GM21390 (cell line): ENCODE data around the gene KIF3B.

Experiments
- ATAC-seq: cut with Tn5 transposase; IDR thresholded peaks from one replicate; pipeline ENCODE4 v1.9.1; 2021; ENCODE audit not compliant: unreplicated experiment

Gene KIF3B

GRCh38 chr20:32277361-32278198 is at the start of gene KIF3B:
KIF3B (plus strand) TSS chr20:32277651; CDS start chr20:32309778, 32,127 bp downstream.
- peak; percentile 68 for ATAC-seq

DNA sequence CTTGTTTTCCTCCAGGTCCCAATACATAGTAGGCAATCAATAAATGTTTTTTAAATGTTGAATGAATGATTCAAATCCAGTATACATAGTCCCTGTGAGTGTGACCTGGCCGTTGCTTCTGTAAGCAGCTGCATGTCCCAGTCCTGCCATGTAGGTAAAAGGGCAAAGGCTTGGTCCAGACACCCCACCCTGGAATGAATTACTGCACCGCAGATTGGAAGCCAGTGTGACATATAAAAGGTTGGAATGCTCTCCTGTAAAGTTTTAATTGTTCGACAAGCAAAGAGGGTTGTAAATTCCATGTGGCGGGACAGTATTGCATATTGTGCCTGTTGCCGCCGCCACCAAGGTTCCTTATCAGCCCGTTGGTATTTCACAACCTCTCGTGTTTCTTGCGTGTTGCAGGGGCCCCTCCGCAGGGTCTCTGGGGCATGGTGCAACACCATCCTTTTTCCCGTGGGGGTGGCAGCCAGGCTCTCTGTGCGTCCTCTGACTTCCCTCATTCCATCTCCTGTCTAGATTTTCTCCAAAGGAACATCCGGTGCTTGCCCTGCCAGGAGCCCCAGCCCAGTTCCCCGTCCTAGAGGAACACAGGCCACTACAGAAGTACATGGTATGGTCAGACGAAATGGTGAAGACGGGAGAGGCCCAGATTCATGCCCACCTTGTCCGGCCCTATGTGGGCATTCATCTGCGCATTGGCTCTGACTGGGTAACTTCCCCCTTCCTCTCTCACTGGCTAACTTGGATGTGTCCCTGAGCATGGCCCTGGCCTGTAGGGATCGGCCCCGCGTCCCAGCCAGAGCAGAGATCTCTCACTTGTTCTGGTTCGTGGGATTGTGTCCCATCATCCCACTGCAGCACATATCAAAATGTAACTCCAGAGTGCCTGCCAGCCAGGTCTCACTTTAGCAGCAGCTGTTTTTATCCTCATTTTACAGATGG is 49.4 kb upstream of the KIF3B start:
- no peak for ATAC-seq

- no peak for ATAC-seq
Observed at GRCh38 chr20:32229251-32229747, 48.2 kb upstream of the KIF3B start.

DNA sequence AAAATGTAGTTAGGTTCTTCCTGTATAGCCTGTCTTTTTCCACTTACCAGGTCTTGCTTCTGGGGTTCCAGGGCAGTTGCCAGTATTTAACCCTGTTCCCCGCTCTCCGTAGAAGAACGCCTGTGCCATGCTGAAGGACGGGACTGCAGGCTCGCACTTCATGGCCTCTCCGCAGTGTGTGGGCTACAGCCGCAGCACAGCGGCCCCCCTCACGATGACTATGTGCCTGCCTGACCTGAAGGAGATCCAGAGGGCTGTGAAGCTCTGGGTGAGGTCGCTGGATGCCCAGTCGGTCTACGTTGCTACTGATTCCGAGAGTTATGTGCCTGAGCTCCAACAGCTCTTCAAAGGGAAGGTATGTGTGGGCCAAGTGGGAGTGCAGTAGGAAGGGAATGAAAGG is 46.7 kb upstream of the KIF3B start:
- no peak for ATAC-seq

- ATAC-seq = no peak
Observed at GRCh38 chr20:32231245-32231644, 46.2 kb upstream of the KIF3B start.

DNA sequence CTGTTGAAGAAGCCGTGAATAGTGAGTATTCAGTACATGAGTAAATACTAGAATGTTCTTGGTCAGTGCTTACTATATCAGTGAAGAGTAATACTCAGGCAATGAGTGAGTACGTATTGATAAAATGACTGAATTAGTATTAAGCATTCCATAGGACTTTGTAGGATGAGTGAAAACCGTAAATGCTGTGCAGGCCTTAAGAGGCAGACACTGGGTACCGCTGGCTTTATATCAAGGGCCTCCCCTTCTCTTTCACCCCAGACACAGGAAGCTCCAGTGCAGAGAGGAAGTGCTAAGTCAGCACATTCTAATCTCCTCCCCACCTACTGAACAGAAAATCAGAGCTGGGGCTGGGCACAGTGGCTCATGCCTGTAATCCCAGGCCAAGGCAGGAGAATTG is 45.6 kb upstream of the KIF3B start:
- ATAC-seq = no peak

- ATAC-seq = no peak
Observed at GRCh38 chr20:32232326-32232886, 45.0 kb upstream of the KIF3B start.

DNA sequence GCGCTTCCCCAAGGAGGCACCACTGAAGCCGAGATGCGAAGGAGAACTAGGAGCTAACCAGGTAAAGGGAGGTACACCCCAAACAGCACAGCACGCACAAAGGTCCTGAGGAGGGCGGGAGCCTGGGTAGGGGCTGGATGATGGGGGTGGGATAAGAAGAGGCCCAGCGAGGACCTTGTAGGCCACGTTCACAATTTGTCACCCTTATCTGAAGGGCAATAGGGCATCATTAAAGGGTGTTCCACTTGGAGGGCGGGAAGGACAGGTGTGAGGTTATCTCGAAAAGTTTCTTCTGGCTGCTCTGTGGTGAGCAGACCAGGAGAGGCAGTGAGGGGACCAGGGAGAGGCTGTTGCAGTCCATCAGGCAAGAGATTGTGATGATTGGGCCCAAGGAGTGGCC is 44.2 kb upstream of the KIF3B start:
- ATAC-seq = no peak

DNA sequence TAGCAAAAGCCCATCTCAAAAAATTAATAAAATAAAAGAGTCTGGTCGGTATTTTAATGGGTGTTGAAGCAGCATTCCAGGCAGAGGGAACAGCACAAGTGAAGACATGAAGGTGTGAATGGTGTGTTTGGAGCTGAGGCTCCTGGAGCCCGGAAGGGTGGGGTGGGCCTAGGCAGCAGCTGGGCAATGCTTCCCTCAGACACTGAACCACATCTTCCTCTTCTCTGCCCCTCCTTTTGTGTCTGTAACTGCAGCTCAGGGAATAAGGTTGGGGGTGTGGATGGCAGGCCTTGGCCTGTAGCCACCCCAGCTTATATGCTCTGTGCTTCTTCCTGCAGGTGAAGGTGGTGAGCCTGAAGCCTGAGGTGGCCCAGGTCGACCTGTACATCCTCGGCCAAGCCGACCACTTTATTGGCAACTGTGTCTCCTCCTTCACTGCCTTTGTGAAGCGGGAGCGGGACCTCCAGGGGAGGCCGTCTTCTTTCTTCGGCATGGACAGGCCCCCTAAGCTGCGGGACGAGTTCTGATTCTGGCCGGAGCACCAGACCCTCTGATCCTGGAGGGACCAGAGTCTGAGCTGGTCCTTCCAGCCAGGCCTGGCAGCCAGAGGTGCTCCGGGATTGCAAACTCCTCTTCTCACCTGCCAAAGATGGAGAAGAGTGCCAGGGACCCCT is 43.2 kb upstream of the KIF3B start:
- no peak for ATAC-seq

DNA sequence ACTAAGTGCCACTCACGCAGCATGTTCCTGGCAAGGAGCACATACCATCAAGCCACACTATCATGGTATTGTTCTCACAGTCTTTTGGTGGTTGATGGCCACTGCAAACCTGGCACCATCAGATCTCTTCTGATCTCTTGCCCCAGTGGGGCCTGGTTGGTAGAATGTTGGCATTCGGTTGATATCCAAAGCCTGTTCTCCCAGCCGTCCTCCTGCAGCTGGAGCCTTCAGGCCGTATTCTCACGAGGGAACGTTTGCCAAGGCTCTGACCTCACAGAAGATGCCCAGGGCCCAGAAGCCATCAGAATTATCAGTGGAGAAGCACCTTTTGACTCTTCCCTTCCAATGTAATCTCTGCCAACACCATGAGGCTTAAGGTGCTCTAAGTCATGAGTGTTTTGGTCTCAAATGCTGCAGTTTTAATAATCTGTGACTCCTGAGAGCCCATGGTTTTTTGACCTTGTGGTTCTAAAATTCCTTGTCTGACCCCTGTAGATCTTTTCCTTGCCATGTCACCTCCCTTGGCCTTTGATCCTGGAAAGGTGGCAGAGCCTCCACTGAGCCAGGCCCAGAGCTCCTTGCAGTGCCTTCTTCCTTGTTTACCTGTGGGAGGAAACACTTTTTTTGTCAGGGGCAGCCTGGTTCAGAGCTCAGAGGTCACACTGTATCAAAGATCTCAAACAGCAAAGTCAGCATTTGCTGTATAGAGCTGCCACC is 42.0 kb upstream of the KIF3B start:
- no peak for ATAC-seq

DNA sequence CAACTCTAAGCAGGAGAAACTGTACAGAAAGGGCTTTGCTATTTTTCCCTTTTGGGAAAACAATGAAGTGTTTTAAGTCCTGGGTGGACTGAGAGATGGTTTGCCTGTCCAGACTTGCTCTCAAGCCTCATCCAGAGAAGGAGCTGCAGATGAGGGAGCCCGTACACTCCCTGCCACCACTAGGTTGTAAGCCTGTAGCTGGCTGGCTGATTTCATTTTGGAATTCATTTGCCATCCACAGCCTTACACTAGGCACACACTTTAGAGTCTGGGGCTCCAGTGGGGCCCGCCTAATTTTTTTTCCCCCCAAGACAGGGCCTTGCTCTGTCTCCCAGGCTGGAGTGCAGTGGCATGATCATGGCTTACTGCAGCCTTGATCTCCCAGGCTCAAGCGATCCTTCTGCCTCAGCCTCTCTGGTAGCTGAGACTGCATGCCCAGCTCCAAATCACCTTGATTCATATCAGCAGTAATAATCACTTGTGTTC is 41.4 kb upstream of the KIF3B start:
- no peak for ATAC-seq

- ATAC-seq = no peak
Observed at GRCh38 chr20:32236819-32237218, 40.6 kb upstream of the KIF3B start.

DNA sequence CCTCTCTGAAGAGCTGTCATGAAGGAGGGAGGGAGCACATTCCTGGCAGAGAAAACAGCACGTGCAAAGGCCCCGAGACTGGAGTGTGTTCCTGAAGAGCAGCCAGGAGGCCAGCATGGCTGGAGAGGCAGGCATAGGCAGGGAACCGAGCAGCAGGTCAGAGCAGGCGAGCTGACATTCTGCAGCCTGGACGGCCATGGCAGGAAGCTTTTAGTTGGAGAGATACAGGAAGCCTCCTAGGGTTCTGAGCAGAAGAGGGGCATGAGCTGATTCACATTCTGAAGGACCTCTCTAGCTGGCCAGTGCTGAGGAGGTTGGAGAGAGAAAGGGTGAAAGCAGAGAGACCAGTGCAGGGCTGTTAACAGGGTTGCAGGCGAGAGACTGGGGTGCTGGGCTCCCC is 40.0 kb upstream of the KIF3B start:
- ATAC-seq = no peak

DNA sequence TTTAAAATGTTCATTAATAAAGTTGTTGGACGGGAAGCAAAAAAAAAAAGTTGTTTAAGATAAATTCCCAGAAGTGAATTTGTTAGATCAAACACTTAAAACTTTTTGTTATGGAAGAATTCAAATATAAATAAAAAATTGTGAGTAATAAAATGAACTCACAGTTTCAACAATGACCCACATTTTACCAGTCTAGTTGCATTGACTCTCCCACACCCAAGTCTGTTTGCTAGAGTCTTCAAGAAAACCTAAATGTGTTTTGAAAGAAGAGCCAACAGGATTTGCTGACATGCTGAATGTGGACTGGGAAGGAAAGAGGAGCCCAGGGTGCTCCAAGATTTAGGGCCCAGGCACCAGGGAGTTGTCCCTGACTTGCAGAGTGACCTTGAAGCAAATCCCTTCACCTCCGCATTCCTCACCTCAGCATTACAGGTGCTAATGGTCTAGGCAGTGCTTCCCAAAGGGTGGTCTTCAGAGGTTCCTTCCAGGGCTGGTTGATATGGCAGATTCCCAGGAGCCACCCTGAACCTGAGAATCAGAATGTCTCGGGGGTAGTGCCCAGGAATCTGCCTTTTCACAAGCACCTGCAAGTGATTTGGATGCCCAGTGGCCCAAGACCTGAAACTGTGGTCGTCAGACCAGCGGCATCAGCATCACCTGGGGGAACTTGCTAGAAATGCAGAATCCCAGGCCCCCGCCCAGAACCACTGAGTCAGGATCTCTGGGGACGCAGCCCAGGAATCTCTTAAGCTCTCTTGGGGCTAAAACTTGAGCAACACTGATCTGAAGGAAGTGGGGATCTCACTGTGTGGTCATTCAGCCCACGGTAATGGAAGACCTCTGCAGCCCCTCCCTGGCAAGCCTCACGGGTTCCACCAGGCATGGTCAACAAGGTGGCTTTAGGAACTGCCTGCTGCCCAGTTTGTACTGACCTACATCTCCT is 38.7 kb upstream of the KIF3B start:
- ATAC-seq = no peak

DNA sequence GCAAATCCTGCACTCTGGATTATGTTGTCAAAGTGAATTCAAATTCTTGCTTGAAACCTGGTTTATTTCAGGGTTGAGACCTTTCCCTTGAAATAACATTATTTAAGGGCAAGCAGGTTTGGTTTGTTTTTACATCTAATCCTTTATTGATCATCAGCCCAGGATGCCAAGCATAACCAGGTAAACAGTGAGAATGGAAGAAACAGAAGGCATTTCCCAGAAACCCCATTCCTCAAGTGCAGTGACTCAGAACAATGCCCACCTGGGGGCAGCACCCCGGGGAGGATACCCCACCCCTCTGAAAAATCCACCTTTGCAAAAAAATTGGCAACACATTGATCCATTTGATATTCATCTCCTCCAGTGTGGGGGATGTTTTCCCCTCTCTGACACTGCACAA is 37.2 kb upstream of the KIF3B start:
- ATAC-seq = no peak

GRCh38 chr20:32241807-32242206 is 35.6 kb upstream of the KIF3B start:
- ATAC-seq = no peak

GRCh38 chr20:32244150-32244823 is 33.2 kb upstream of the KIF3B start:
- no peak for ATAC-seq

DNA sequence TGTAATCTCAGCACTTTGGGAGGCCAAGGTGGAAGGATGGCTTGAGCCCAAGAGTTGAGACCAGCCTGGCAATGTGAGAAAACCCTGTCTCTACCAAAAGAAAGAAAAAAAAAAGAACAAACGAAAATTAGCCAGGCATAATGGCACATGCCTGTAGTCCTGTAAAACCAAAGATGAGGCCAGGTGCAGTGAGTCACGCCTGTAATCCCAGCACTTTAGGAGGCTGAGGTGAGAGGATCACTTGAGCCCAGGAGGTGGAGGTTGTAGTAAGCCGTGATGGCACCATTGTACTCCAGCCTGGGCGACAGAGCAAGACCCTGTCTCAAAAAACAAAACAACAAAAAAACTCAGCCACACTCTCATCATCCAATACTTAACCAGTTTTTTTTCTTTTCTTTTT is 32.5 kb upstream of the KIF3B start:
- ATAC-seq = no peak
